GM13976 (cell line): ENCODE data around the gene ALG2.

Experiments
- DNase-seq: peaks from one replicate; pipeline ENCODE4 v3.0.0; 2012; ENCODE audit warnings: low spot score
- CTCF ChIP-seq: IDR thresholded peaks from 2 replicates; pipeline ENCODE4 v1.5.1; 2012; ENCODE audit warnings: borderline replicate concordance, mild to moderate bottlenecking; ENCODE audit not compliant: insufficient read depth; ENCODE audit errors: extremely low read depth, missing control alignments, control extremely low read depth
- in situ Hi-C: fragments of 300-500 bp; cut with MboI; formaldehyde crosslinking; loops from one replicate; pipeline ENCODE4 v1.12.0; 2022; ENCODE audit warnings: low sequenced_read_pairs, mixed read lengths, inconsistent platforms; ENCODE audit not compliant: unreplicated experiment

The ALG2 gene

GRCh38 chr9:99221621-99222415 lies at the start of gene ALG2, which contains the start of gene SEC61B:
TSS of gene ALG2 (minus strand) at chr9:99221942. CDS start at chr9:99221894, 48 bp downstream.
TSS of gene SEC61B (plus strand) at chr9:99222282. CDS start at chr9:99222364, 82 bp downstream.
- in situ Hi-C loops, result no loop called here
- TF ChIP-seq CTCF, result no peak
- DNase-seq, result peak; percentile 97

- no peak for TF ChIP-seq CTCF
- no peak for DNase-seq
- in situ Hi-C loops, result loop anchor here (25.0 kb wide), 2 partner anchors 742 to 942 kb away; no protein-coding TSS in a partner anchor
Observed at GRCh38 chr9:99270491-99270890, 48.7 kb upstream of the ALG2 start.

- in situ Hi-C loops, result loop anchor here (25.0 kb wide), 2 partner anchors 743 to 943 kb away; no protein-coding TSS in a partner anchor
- TF ChIP-seq CTCF, result no peak
- no peak for DNase-seq
Observed at GRCh38 chr9:99269416-99269815, 47.7 kb upstream of the ALG2 start.

- peak; percentile 62 for DNase-seq
- peak; percentile 87 for TF ChIP-seq CTCF
- in situ Hi-C loops, result loop anchor here (25.0 kb wide), 2 partner anchors 746 to 946 kb away; no protein-coding TSS in a partner anchor
Observed at GRCh38 chr9:99266255-99267023, 44.7 kb upstream of the ALG2 start.

GRCh38 chr9:99265691-99266090 lies 43.9 kb upstream of the ALG2 start:
- DNase-seq, result no peak
- TF ChIP-seq CTCF, result no peak
- in situ Hi-C loops, result loop anchor here (25.0 kb wide), 2 partner anchors 747 to 947 kb away; no protein-coding TSS in a partner anchor

GRCh38 chr9:99264070-99264680 lies 42.4 kb upstream of the ALG2 start:
- DNase-seq, result no peak
- TF ChIP-seq CTCF, result no peak
- in situ Hi-C loops, result loop anchor here (25.0 kb wide), 2 partner anchors 748 to 948 kb away; no protein-coding TSS in a partner anchor
